Measurements from ENCODE around the gene CRY2. TPM values are rescaled to one million over a fixed set of nuclear protein-coding genes. Genes with fewer than 3 reads are reported as not detected.

Gene CRY2
- total and polyA plus RNA-seq, 2 experiments from 2014 or later: 28.3 to 50.5 TPM

DNA sequence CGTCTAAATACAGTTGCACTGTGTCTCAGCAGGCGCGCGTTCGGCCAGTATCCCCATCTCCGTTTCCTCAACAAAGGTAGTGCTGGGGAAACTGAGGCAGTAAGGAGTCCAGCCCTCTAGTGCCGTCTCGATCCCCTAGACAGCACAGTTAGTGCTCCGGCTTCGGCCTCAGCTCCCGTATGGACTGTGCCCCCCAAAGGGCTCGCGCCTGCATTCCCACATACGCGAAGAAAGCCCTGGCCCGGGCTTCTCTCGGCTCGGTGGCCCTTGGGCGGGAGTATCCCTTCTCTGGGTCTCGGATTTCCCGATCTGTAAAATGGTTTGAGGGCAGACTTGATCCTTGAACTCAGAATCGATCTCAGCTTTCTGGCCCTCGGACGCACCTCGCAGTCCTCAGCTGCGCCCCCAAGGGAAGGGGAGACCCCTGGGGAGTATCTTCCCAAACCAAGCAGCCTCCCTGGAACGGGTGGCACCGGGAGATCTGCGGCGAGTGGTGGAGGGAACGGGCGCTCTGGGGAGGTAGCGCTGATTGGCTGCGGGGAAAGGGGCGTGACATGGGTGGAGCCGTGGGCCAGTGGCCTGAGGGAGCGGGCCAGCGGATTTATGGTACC, 71.2 kb downstream of the CRY2 start:
- peaks cover 30% of the 10 kb centered on the region for H3K27me3 ChIP-seq
- H3K4me1 ChIP-seq (ENCODE audit: low read depth): no peaks in the 10 kb centered on the region
- TF ChIP-seq, protein P1, sequence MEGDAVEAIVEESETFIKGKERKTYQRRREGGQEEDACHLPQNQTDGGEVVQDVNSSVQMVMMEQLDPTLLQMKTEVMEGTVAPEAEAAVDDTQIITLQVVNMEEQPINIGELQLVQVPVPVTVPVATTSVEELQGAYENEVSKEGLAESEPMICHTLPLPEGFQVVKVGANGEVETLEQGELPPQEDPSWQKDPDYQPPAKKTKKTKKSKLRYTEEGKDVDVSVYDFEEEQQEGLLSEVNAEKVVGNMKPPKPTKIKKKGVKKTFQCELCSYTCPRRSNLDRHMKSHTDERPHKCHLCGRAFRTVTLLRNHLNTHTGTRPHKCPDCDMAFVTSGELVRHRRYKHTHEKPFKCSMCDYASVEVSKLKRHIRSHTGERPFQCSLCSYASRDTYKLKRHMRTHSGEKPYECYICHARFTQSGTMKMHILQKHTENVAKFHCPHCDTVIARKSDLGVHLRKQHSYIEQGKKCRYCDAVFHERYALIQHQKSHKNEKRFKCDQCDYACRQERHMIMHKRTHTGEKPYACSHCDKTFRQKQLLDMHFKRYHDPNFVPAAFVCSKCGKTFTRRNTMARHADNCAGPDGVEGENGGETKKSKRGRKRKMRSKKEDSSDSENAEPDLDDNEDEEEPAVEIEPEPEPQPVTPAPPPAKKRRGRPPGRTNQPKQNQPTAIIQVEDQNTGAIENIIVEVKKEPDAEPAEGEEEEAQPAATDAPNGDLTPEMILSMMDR (IDR thresholded peaks at IDR 0.05; ENCODE audit: low read depth, low read length): no peak
- peak; percentile 80 to 84 for DNase-seq (ENCODE audit: low read depth in 1 of 2, low spot score in 1 of 2)
- H3K36me3 ChIP-seq: peaks cover 11% of the 10 kb centered on the region
- H3K27ac ChIP-seq: peak overlapping the region; percentile 24
- no peaks in the 10 kb centered on the region for H3K9me3 ChIP-seq (ENCODE audit: low read depth)
- peak overlapping the region; percentile 90 for H3K4me3 ChIP-seq

DNA sequence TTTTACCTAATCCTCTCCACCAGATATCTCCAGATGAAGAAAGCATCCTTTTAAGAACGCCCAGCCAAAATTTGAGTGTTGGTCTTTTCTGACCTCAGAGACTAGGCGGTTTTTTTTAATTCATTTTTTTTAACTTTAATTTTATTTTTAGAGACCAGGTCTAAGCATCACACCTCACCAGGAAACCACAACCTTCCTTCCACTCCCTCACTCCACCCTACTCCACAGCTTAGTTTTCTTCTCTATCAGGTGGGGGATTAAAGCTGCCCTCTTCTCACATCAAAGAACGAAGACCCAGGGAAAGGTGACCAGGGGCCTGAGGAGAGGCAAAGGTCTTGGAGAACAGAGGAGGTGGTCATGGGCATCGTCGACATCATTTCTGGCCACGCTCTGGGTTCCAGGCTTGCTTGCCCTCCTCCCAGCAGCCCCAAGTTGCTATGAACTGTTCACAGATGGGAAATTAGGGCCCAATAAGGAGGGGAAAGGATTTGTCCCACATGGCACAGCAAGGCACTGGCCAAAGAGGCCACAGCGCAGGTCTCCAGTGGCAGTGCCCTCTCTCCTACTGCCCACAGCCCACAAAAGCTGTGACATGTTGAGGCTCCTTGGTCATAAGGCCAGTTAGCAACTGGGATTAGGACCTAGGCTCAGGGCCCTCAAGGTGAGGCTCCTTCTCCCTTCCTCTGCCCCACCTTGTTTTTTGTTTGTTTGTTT, 71.8 kb downstream of the CRY2 start:
- Histone ChIP-seq H3K36me3 (peaks cover 6% of the 10 kb centered on the region), H3K27me3 (peaks cover 34% of the 10 kb centered on the region), H3K4me3 (peak overlapping the region; percentile 90), H3K27ac (no peak overlapping the region), H3K9me3 (ENCODE audit: low read depth) (no peaks in the 10 kb centered on the region), H3K4me1 (ENCODE audit: low read depth) (no peaks in the 10 kb centered on the region)
- no peak for DNase-seq (ENCODE audit: low read depth in 1 of 2, low spot score in 1 of 2)
- TF ChIP-seq, protein P1 (IDR thresholded peaks at IDR 0.05; ENCODE audit: low read depth, low read length): no peak

DNA sequence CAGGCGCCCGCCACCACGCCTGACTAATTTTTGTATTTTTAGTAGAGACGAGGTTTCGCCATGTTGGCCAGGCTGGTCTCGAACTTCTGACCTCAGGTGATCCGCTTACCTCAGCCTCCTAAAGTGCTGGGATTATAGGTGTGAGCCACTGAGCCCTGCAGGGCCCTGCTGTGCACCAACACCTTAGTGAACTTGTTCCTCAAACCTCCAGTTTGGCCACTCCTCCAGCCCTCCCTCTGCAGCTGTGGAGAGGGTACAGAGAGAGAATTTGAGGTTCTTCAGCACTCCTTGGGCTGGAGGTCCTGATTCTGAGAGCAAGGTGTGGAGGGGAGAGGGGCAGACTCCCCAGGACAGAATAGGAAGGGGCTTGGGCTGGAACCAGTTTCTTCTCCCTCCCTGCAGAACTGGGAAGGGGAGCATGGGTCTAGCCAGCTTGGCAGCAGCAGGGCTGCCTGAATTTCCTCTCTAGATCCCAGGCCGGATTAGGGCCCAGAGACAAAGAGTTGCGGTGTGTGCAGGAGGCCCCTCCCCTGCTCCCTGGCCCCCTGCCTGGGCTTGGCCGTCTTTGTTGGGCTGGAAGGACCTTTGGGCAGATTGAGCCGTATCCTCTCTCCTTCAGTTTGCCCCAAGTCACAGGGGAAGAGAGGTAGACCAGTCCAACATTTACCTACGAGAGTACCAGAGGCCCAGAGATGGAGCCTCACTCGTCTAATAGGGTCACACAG, 72.7 kb downstream of the CRY2 start:
- H3K9me3 ChIP-seq (ENCODE audit: low read depth): no peaks in the 10 kb centered on the region
- H3K4me3 ChIP-seq: no peak overlapping the region
- H3K27ac ChIP-seq: no peak overlapping the region
- H3K4me1 ChIP-seq (ENCODE audit: low read depth): no peaks in the 10 kb centered on the region
- no peak for DNase-seq (ENCODE audit: low read depth in 1 of 2, low spot score in 1 of 2)
- H3K27me3 ChIP-seq: peaks cover 42% of the 10 kb centered on the region
- TF ChIP-seq, protein P1 (IDR thresholded peaks at IDR 0.05; ENCODE audit: low read depth, low read length): no peak
- H3K36me3 ChIP-seq: no peaks in the 10 kb centered on the region

DNA sequence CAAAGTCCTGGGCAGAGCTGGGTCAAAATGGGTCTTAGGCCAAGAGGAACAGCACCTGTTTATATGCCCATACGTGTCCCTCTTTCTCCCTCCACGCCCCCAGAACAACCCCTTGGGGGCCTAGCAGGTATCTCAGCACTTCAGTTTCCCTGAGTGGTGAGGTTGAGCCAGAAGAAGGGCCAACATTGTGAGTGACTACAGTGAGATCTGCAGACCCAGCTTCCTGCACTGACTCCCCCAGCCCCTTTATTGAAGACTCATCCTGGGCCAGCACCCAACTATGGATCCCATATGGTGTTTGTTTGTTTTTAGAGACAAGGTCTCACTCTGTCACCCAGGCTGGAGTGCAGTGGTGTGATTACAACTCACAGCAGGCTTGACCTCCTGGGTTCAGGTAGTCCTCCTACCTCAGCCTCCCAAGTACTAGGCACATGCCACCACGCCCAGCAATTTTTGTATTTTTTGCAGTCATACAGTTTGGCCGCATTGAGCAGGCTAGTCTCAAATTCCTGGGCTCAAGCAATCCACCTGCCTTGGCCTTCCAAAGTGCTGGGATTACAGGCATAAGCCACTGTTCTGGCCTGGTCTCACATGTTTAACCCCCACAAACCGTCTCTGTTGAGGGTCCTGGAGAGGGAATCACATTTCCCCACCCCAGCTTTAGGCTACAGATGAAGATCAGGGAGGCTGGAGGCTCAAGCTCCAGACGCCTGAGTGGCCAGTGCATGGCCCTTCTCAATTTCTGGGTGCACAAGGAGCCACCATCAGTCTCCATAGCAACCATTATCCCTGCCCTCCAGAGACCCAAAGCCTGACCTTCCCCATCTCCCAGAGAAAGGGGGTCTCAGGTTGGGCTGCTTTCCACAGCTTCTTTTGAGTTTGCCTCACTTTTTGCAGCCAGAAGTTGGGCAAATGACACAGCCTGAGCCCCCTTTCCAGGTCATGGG, 73.5 kb downstream of the CRY2 start:
- TF ChIP-seq, protein P1 (IDR thresholded peaks at IDR 0.05; ENCODE audit: low read depth, low read length): no peak
- H3K36me3 ChIP-seq: no peaks in the 10 kb centered on the region
- no peak for DNase-seq (ENCODE audit: low read depth in 1 of 2, low spot score in 1 of 2)
- H3K9me3 ChIP-seq (ENCODE audit: low read depth): no peaks in the 10 kb centered on the region
- no peak overlapping the region for H3K27ac ChIP-seq
- H3K27me3 ChIP-seq: peaks cover 45% of the 10 kb centered on the region
- no peak overlapping the region for H3K4me3 ChIP-seq
- no peaks in the 10 kb centered on the region for H3K4me1 ChIP-seq (ENCODE audit: low read depth)
